Natural killer cell treated with Interleukin-12 subunit alpha and Interleukin-12 subunit beta and Interleukin-15 and Interleukin-18, amount 100 ng/mL, for 72 hours (primary cell): Measurements from ENCODE around the gene ARFGEF3. TPM values are rescaled to one million over a fixed set of nuclear protein-coding genes. Genes with fewer than 3 reads are reported as not detected.
"Not testable (repeated sequence)": the region's sequence is repeated elsewhere in the genome, so short reads cannot be mapped to it uniquely, and the experiment has no call there.

Source experiments
- ATAC-seq, 2 donors: fragments of 150-1000 bp; cut with Tn5 transposase in 1 of 2; sonication (Bioruptor Pico), chemical (Tn5 transposase) in 1 of 2; 2 replicates each; pipeline ENCODE4 v1.10.0; 2021
- DNase-seq: peaks from one replicate; pipeline ENCODE4 v3.0.0; 2022; ENCODE audit warnings: low spot score
- H3K27ac Mint-ChIP-seq, 2 donors: 1 replicate in 1 of 2; 2 replicates in 1 of 2; pipeline ENCODE4 v1.8.0; 2022; ENCODE audit warnings: mixed read lengths in 2 of 2, mild to moderate bottlenecking in 1 of 2, moderate library complexity in 1 of 2
- H3K27me3 Mint-ChIP-seq, 2 donors: 1 replicate in 1 of 2; 2 replicates in 1 of 2; pipeline ENCODE4 v1.8.0; 2022; ENCODE audit warnings: mixed read lengths in 2 of 2
- H3K36me3 Mint-ChIP-seq: one replicate; pipeline ENCODE4 v1.8.0; 2022; ENCODE audit warnings: mixed read lengths
- H3K4me1 Mint-ChIP-seq, 2 donors: 1 replicate in 1 of 2; 2 replicates in 1 of 2; pipeline ENCODE4 v1.8.0; 2022; ENCODE audit warnings: low read depth in 2 of 2, mixed read lengths in 2 of 2, mild to moderate bottlenecking in 1 of 2
- H3K4me3 Mint-ChIP-seq: one replicate; pipeline ENCODE4 v1.8.0; 2022; ENCODE audit warnings: mixed read lengths
- H3K9me3 Mint-ChIP-seq: 2 replicates; pipeline ENCODE4 v1.8.0; 2022; ENCODE audit warnings: mixed read lengths
- total RNA-seq, 2 donors: library from RNA; stranded (reverse); gene quantifications; one replicate each; pipeline ENCODE4 v1.2.3, GENCODE V29; 2022

The ARFGEF3 gene
- total RNA-seq, 2 donors from 2014 or later, result 0.25 to 0.45 TPM

GRCh38 chr6:138205437-138206094, 43.8 kb downstream of the ARFGEF3 start:
- Mint-ChIP-seq H3K4me3 (no peak overlapping the region), H3K27ac (no peak overlapping the region)

GRCh38 chr6:138206862-138207261, 45.1 kb downstream of the ARFGEF3 start:
- ATAC-seq (no peak), DNase-seq (no peak)
- Mint-ChIP-seq H3K4me3 (no peak overlapping the region), H3K4me1 (no peaks in the 10 kb centered on the region), H3K36me3 (no peaks in the 10 kb centered on the region), H3K27ac (no peak overlapping the region), H3K9me3 (no peaks in the 10 kb centered on the region), H3K27me3 (peaks cover 20 to 40% of the 10 kb centered on the region in 2 donors)

More at GRCh38 chr6:138205437-138206094, 43.8 kb downstream of the ARFGEF3 start:
- DNase-seq (no peak), ATAC-seq (no peak)
- H3K27me3 Mint-ChIP-seq, result peaks cover 21 to 53% of the 10 kb centered on the region in 2 donors
- no peaks in the 10 kb centered on the region for H3K4me1 Mint-ChIP-seq
- H3K36me3 Mint-ChIP-seq, result no peaks in the 10 kb centered on the region
- no peaks in the 10 kb centered on the region for H3K9me3 Mint-ChIP-seq

- no peaks in the 10 kb centered on the region for H3K36me3 Mint-ChIP-seq
- H3K9me3 Mint-ChIP-seq, result no peaks in the 10 kb centered on the region
- DNase-seq (no peak), ATAC-seq (no peak)
- peaks cover 15 to 55% of the 10 kb centered on the region in 2 donors for H3K27me3 Mint-ChIP-seq
- H3K4me3 Mint-ChIP-seq, result no peak overlapping the region
- H3K4me1 Mint-ChIP-seq, result no peaks in the 10 kb centered on the region
- no peak overlapping the region for H3K27ac Mint-ChIP-seq
These were observed 49.4 kb downstream of the ARFGEF3 start for GRCh38 chr6:138211048-138211581.

GRCh38 chr6:138211601-138212000, 49.9 kb downstream of the ARFGEF3 start:
- H3K27ac Mint-ChIP-seq, result no peak overlapping the region
- H3K4me1 Mint-ChIP-seq, result no peaks in the 10 kb centered on the region
- H3K9me3 Mint-ChIP-seq, result no peaks in the 10 kb centered on the region
- ATAC-seq (no peak), DNase-seq (no peak)
- H3K36me3 Mint-ChIP-seq, result no peaks in the 10 kb centered on the region
- no peak overlapping the region for H3K4me3 Mint-ChIP-seq
- peaks cover 15 to 59% of the 10 kb centered on the region in 2 donors for H3K27me3 Mint-ChIP-seq

GRCh38 chr6:138212530-138212929, 50.8 kb downstream of the ARFGEF3 start:
- not testable (repeated sequence) for H3K27ac Mint-ChIP-seq, DNase-seq, H3K36me3 Mint-ChIP-seq, H3K4me1 Mint-ChIP-seq, H3K4me3 Mint-ChIP-seq, H3K9me3 Mint-ChIP-seq, ATAC-seq
- peaks cover 12 to 55% of the 10 kb centered on the region in 2 donors for H3K27me3 Mint-ChIP-seq

GRCh38 chr6:138215093-138215782, 53.5 kb downstream of the ARFGEF3 start:
- Mint-ChIP-seq H3K36me3 (no peaks in the 10 kb centered on the region), H3K27ac (no peak overlapping the region), H3K4me1 (no peaks in the 10 kb centered on the region), H3K9me3 (no peaks in the 10 kb centered on the region), H3K27me3 (peaks cover 15 to 43% of the 10 kb centered on the region in 2 donors), H3K4me3 (no peak overlapping the region)
- no peak for ATAC-seq
- no peak for DNase-seq

- ATAC-seq (no peak), DNase-seq (no peak)
- Mint-ChIP-seq H3K4me1 (no peaks in the 10 kb centered on the region), H3K27ac (no peak within 1 kb of the TSS), H3K4me3 (no peak within 1 kb of the TSS), H3K27me3 (peaks cover 19 to 48% of the 10 kb centered on the region in 2 donors), H3K9me3 (no peaks in the 10 kb centered on the region), H3K36me3 (no peaks in the 10 kb centered on the region)
These were observed 56.7 kb downstream of the ARFGEF3 start, which contains the start of gene PBOV1 for GRCh38 chr6:138218449-138218848. PBOV1 (minus strand) TSS chr6:138218491; CDS start chr6:138218395, 96 bp downstream.

- peaks cover 19 to 43% of the 10 kb centered on the region in 2 donors for H3K27me3 Mint-ChIP-seq
- H3K27ac Mint-ChIP-seq, result no peak overlapping the region
These were observed 57.7 kb downstream of the ARFGEF3 start for GRCh38 chr6:138219398-138219797.

GRCh38 chr6:138219901-138220300, 58.2 kb downstream of the ARFGEF3 start:
- DNase-seq (no peak), ATAC-seq (no peak)
- Mint-ChIP-seq H3K4me3 (no peak overlapping the region), H3K27ac (no peak overlapping the region), H3K9me3 (no peaks in the 10 kb centered on the region), H3K27me3 (peaks cover 19 to 38% of the 10 kb centered on the region in 2 donors), H3K4me1 (no peaks in the 10 kb centered on the region), H3K36me3 (no peaks in the 10 kb centered on the region)

More at GRCh38 chr6:138219398-138219797, 57.7 kb downstream of the ARFGEF3 start:
- Mint-ChIP-seq H3K9me3 (no peaks in the 10 kb centered on the region), H3K36me3 (no peaks in the 10 kb centered on the region), H3K4me1 (no peaks in the 10 kb centered on the region), H3K4me3 (no peak overlapping the region)
- no peak for ATAC-seq
- no peak for DNase-seq

- Mint-ChIP-seq H3K4me3 (no peak overlapping the region), H3K4me1 (no peaks in the 10 kb centered on the region), H3K36me3 (no peaks in the 10 kb centered on the region), H3K9me3 (no peaks in the 10 kb centered on the region), H3K27me3 (peaks cover 19 to 20% of the 10 kb centered on the region in 2 donors), H3K27ac (no peak overlapping the region)
- ATAC-seq (no peak), DNase-seq (no peak)
These were observed 61.3 kb downstream of the ARFGEF3 start for GRCh38 chr6:138222901-138223546.

- peaks cover 15 to 30% of the 10 kb centered on the region in 2 donors for H3K27me3 Mint-ChIP-seq
- H3K9me3 Mint-ChIP-seq, result no peaks in the 10 kb centered on the region
- no peaks in the 10 kb centered on the region for H3K4me1 Mint-ChIP-seq
- ATAC-seq (no peak), DNase-seq (no peak)
- no peak overlapping the region for H3K4me3 Mint-ChIP-seq
- no peaks in the 10 kb centered on the region for H3K36me3 Mint-ChIP-seq
- no peak overlapping the region for H3K27ac Mint-ChIP-seq
These were observed 64.2 kb downstream of the ARFGEF3 start for GRCh38 chr6:138225953-138226352.

GRCh38 chr6:138226700-138227315, 65.1 kb downstream of the ARFGEF3 start:
- Mint-ChIP-seq H3K9me3 (no peaks in the 10 kb centered on the region), H3K4me3 (no peak overlapping the region), H3K27me3 (peaks cover 12 to 26% of the 10 kb centered on the region in 2 donors), H3K4me1 (no peaks in the 10 kb centered on the region), H3K27ac (no peak overlapping the region), H3K36me3 (no peaks in the 10 kb centered on the region)
- no peak for DNase-seq
- ATAC-seq, result no peak

GRCh38 chr6:138227316-138227781, 65.6 kb downstream of the ARFGEF3 start:
- Mint-ChIP-seq H3K27me3 (peaks cover 10 to 26% of the 10 kb centered on the region in 2 donors), H3K36me3 (no peaks in the 10 kb centered on the region), H3K4me1 (no peaks in the 10 kb centered on the region), H3K4me3 (no peak overlapping the region), H3K27ac (no peak overlapping the region), H3K9me3 (no peaks in the 10 kb centered on the region)
- no peak for DNase-seq
- ATAC-seq, result no peak
